ENCODE data around the gene PLB1.

The PLB1 gene

DNA sequence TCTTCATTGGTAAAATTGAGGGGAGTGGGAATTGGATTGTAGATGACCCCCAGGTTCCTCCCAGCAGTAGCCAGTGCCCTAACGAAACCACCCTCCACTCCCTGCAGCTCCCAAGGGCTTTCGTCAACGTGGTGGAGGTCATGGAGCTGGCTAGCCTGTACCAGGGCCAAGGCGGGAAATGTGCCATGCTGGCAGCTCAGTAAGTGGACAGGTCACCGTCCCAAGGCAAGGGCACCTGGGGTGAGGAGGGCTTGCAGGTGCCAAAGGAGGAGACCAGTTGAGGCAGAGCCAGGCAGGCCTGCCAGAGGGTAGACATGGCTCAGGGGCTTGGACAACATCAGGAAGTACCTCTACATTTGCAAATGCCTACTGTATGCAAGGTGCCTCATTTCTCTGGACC lies 133.1 kb downstream of the PLB1 start:
- DNase-seq = no peak

GRCh38 chr2:28629910-28630309 lies 134.1 kb downstream of the PLB1 start:
- Histone ChIP-seq H3K27me3 (replicated peaks; ENCODE audit: insufficient read depth, low read length) (no peaks in the 10 kb centered on the region), H3K79me2 (ENCODE audit: low read length) (no peaks in the 10 kb centered on the region)

More for the DNA sequence above, 133.1 kb downstream of the PLB1 start:
- Histone ChIP-seq H3F3A (ENCODE audit: insufficient read depth, low read length) (no peaks in the 10 kb centered on the region), H3K9ac (ENCODE audit: low read length) (no peak overlapping the region), H3K27ac (ENCODE audit: low read length) (no peak overlapping the region), H3K4me2 (ENCODE audit: low read depth, low read length) (no peak overlapping the region), H3K79me2 (ENCODE audit: low read length) (no peaks in the 10 kb centered on the region), H4K20me1 (ENCODE audit: insufficient read depth, low read length) (no peaks in the 10 kb centered on the region), H3K9me2 (replicated peaks; ENCODE audit: insufficient read depth, low read length) (no peaks in the 10 kb centered on the region), H3K4me1 (ENCODE audit: low read length) (peaks cover 8% of the 10 kb centered on the region), H2AFZ (ENCODE audit: low read length) (no peak overlapping the region), H3K9me3 (replicated peaks; ENCODE audit: insufficient read depth, low read length) (no peaks in the 10 kb centered on the region), H3K27me3 (replicated peaks; ENCODE audit: insufficient read depth, low read length) (no peaks in the 10 kb centered on the region), H3K4me3 (ENCODE audit: low read length) (no peak overlapping the region), H3K36me3 (replicated peaks; ENCODE audit: insufficient read depth, low read length) (no peaks in the 10 kb centered on the region)
- TF ChIP-seq EZH2 (optimal IDR thresholded peaks at IDR 0.05; ENCODE audit: low read depth, low read length) = no peak
- TF ChIP-seq, protein P1, sequence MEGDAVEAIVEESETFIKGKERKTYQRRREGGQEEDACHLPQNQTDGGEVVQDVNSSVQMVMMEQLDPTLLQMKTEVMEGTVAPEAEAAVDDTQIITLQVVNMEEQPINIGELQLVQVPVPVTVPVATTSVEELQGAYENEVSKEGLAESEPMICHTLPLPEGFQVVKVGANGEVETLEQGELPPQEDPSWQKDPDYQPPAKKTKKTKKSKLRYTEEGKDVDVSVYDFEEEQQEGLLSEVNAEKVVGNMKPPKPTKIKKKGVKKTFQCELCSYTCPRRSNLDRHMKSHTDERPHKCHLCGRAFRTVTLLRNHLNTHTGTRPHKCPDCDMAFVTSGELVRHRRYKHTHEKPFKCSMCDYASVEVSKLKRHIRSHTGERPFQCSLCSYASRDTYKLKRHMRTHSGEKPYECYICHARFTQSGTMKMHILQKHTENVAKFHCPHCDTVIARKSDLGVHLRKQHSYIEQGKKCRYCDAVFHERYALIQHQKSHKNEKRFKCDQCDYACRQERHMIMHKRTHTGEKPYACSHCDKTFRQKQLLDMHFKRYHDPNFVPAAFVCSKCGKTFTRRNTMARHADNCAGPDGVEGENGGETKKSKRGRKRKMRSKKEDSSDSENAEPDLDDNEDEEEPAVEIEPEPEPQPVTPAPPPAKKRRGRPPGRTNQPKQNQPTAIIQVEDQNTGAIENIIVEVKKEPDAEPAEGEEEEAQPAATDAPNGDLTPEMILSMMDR (IDR thresholded peaks at IDR 0.05; ENCODE audit: low read length) = no peak
- TF ChIP-seq EZH2phosphoT487 (IDR thresholded peaks at IDR 0.05; ENCODE audit: low read length) = no peak

DNA sequence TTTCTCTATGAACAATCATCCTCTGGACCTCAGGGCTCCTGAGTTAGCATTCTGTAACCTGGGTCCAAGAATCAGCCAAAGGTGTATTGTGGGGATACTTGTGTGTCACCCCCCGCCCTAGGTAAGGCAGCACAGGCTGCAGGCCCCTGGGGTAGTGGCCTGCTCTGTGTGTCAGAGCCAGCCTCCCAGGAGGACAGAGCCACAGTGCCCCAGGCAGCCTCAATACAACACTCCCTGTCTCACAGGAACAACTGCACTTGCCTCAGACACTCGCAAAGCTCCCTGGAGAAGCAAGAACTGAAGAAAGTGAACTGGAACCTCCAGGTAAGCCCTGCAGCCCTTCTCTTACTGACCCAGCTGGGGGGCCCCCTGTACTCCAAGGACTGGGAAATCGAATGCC lies 134.5 kb downstream of the PLB1 start:
- Histone ChIP-seq H3K27me3 (replicated peaks; ENCODE audit: insufficient read depth, low read length) (no peaks in the 10 kb centered on the region), H3K4me2 (ENCODE audit: low read depth, low read length) (no peak overlapping the region), H4K20me1 (ENCODE audit: insufficient read depth, low read length) (no peaks in the 10 kb centered on the region), H3K9ac (ENCODE audit: low read length) (no peak overlapping the region), H3K27ac (ENCODE audit: low read length) (no peak overlapping the region), H3K79me2 (ENCODE audit: low read length) (no peaks in the 10 kb centered on the region), H3K36me3 (replicated peaks; ENCODE audit: insufficient read depth, low read length) (no peaks in the 10 kb centered on the region), H3F3A (ENCODE audit: insufficient read depth, low read length) (no peaks in the 10 kb centered on the region), H3K9me3 (replicated peaks; ENCODE audit: insufficient read depth, low read length) (no peaks in the 10 kb centered on the region), H2AFZ (ENCODE audit: low read length) (no peak overlapping the region), H3K4me1 (ENCODE audit: low read length) (peaks cover 2% of the 10 kb centered on the region; the same call in 1 of the 2 replicates), H3K9me2 (replicated peaks; ENCODE audit: insufficient read depth, low read length) (no peaks in the 10 kb centered on the region), H3K4me3 (ENCODE audit: low read length) (no peak overlapping the region)
- no peak for DNase-seq
- TF ChIP-seq, protein P1 (IDR thresholded peaks at IDR 0.05; ENCODE audit: low read length) = no peak
- TF ChIP-seq EZH2phosphoT487 (IDR thresholded peaks at IDR 0.05; ENCODE audit: low read length) (no peak), EZH2 (optimal IDR thresholded peaks at IDR 0.05; ENCODE audit: low read depth, low read length) (no peak)

More at GRCh38 chr2:28629910-28630309, 134.1 kb downstream of the PLB1 start:
- no peaks in the 10 kb centered on the region for H3K9me2 ChIP-seq (replicated peaks; ENCODE audit: insufficient read depth, low read length)
- TF ChIP-seq EZH2 (optimal IDR thresholded peaks at IDR 0.05; ENCODE audit: low read depth, low read length) (no peak), EZH2phosphoT487 (IDR thresholded peaks at IDR 0.05; ENCODE audit: low read length) (no peak)
- TF ChIP-seq, protein P1 (IDR thresholded peaks at IDR 0.05; ENCODE audit: low read length) = no peak
- no peak overlapping the region for H3K4me3 ChIP-seq (ENCODE audit: low read length)
- H3K9me3 ChIP-seq (replicated peaks; ENCODE audit: insufficient read depth, low read length) = no peaks in the 10 kb centered on the region
- H3K36me3 ChIP-seq (replicated peaks; ENCODE audit: insufficient read depth, low read length) = no peaks in the 10 kb centered on the region
- H4K20me1 ChIP-seq (ENCODE audit: insufficient read depth, low read length) = no peaks in the 10 kb centered on the region
- no peaks in the 10 kb centered on the region for H3F3A ChIP-seq (ENCODE audit: insufficient read depth, low read length)
- H2AFZ ChIP-seq (ENCODE audit: low read length) = no peak overlapping the region
- H3K9ac ChIP-seq (ENCODE audit: low read length) = no peak overlapping the region
- peaks cover 6% of the 10 kb centered on the region for H3K4me1 ChIP-seq (ENCODE audit: low read length)
- DNase-seq = no peak
- H3K4me2 ChIP-seq (ENCODE audit: low read depth, low read length) = no peak overlapping the region
- H3K27ac ChIP-seq (ENCODE audit: low read length) = no peak overlapping the region

All from MM.1S (cell line).